Mucosa of gallbladder (tissue), 1 donor: Measurements from ENCODE around the gene AHNAK. TPM values are rescaled to one million over a fixed set of nuclear protein-coding genes. Genes with fewer than 3 reads are reported as not detected.
"Not testable (repeated sequence)": the region's sequence is repeated elsewhere in the genome, so short reads cannot be mapped to it uniquely, and the experiment has no call there.

ENCODE experiments used
- DNase-seq: peaks from one replicate; pipeline ENCODE4 v3.0.0-alpha.2; 2020; ENCODE audit warnings: low spot score
- total RNA-seq: library from RNA; stranded (reverse); gene quantifications from one replicate; pipeline ENCODE4 v1.2.1, GENCODE V29; 2021
- donor health status: DM: no; HTN: no; CAD: no.

Gene AHNAK
- total RNA-seq, 1 donor from 2014 or later = 549 TPM

GRCh38 chr11:62553839-62554361 lies 7.3 kb upstream of the AHNAK start:
- DNase-seq = no peak

DNA sequence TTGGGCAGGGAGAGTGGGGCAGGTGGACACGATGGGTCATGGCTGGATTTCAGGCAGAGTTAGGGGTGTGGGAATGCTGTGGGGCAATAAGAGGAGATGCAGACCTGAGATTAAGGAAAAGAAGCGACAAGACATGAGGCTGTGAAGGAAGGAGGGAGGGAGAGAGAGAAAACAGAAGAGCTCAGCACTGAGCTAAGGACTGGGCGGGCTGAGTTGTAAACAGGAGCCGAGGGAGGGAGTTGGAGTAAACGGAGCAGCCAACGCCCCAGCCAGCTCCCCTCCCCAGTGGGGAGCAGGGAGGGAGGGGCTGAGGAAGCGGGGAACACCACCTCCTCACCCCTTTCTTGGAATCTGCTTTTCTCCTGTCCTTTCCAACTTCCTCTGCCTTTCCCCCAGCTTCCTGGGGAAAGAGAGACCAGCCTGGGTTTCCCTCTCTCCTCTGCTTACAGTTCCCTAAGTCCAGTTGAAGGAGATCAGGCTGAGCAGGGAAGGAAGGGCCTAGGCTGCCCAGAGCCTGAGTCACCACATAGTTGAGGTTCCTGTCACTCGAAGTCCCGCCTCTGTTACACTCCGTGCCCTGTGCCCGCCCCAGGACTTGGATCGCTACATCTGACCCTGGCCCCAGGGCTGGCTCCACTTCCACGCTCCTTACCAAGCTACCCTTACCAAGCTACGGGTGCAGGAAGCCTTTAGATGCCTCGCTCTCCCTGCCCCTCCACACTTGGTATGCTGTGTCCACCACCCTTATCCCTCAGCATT lies 6.7 kb upstream of the AHNAK start:
- peak; percentile 88 for DNase-seq

DNA sequence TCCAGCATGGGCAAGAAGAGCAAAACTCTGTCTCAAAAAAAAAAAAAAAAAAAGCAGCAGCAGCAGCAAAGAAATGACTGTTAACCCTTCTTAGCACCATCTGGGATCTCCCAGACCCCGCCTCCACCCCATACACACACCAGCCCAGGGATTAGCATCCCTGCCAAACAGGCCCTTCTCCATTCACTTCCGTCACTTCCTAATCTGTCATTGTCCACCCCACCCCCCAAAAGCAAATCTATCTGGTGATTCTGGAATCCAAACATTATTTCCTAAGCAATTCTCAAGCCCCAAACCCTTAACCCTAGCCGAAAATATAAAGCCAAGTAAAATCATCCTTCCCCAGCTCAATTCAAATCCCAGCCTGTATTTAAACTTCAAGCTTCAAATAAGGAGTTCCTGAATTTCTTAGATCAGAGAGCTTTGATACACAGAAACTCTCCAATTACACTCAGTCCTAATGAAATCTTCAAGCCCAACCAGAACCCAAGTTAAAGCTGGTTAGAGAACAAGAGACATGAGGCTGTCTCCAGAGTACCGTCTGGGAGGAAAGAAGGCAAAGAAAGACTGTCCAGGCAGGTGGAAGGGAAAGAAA lies 6.0 kb upstream of the AHNAK start:
- DNase-seq = no peak

GRCh38 chr11:62550478-62550877 lies 3.9 kb upstream of the AHNAK start:
- DNase-seq = not testable (repeated sequence)

GRCh38 chr11:62548545-62549335 lies 2.1 kb upstream of the AHNAK start:
- peak; percentile 67 for DNase-seq

- no peak for DNase-seq
These were observed 1.2 kb upstream of the AHNAK start for GRCh38 chr11:62547691-62548281.

GRCh38 chr11:62546929-62547625 lies 471 bp upstream of the AHNAK start:
- no peak for DNase-seq

GRCh38 chr11:62545437-62546243 lies 966 bp downstream of the AHNAK start:
- DNase-seq = peak; percentile 90

GRCh38 chr11:62544581-62545436 lies 1.8 kb downstream of the AHNAK start:
- DNase-seq = no peak

GRCh38 chr11:62543680-62544444 lies 2.7 kb downstream of the AHNAK start:
- DNase-seq = no peak

DNA sequence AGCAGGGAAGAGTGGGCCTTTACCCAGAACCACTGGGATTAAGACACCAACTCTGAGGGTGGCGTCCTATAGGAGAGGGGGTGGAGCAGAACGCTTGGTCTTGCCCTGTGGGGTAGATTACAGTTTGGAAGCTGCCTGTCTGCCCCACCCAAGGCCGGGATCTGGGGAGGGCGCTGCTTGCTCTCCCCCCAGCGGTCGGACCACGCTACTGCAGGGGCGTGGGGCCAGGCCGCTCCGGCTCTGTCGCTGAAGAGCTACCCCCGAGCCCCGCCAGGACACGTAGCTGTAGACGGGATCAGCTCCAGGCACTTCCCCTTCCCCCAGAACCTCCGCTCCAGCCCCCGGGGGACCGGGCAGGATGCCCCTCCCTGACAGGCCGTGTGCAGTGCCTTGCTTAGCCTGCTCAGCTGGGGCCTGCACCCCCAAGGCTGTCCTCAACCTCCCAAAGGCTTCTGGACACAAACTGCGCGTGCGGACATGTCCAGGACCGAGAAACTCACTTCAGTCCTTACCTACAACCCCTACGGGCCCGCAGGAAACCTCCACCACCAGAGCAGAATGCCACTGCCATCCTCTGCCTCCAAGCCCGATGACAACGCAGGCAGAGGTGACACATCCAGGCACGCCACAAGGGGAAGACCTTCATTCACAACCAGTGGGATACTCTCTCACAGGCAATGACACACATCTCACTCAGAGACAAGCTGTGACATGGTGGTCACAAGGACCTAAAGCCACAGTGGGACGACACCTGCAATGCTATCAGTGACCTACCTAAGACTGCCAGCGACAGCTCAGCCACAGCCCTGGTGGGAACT lies 3.6 kb downstream of the AHNAK start:
- DNase-seq = peak; percentile 71

DNA sequence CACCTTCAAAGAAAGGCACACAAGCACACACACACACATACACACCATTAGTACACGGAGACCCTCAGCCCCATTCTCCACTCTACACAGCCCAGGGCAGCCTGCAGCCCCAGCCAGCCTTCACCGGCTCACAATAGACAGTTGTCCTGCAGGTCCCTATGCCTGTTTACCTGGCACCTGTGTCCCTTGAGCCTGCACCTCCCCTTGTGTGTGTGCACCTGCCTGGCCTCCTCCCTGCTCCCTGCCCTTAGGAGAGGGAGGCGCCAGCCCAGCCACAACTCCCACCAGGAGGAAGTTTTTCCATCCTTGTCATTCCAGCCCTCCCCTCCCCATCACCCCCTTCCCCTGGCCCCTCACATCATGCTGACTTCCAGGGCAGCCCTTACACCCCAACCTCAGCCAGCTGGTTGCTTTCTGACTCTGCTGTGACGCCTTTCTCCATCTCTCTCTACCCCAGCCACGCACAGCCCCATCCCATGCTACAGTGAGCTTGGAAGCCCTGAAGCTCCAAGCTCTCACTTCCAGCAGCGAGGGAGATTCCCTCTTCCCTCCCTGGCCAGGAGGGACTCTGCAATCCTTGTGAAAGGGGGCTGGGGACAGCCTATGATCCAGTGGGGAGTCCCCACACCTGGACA lies 4.4 kb downstream of the AHNAK start:
- peak; percentile 39 for DNase-seq

DNA sequence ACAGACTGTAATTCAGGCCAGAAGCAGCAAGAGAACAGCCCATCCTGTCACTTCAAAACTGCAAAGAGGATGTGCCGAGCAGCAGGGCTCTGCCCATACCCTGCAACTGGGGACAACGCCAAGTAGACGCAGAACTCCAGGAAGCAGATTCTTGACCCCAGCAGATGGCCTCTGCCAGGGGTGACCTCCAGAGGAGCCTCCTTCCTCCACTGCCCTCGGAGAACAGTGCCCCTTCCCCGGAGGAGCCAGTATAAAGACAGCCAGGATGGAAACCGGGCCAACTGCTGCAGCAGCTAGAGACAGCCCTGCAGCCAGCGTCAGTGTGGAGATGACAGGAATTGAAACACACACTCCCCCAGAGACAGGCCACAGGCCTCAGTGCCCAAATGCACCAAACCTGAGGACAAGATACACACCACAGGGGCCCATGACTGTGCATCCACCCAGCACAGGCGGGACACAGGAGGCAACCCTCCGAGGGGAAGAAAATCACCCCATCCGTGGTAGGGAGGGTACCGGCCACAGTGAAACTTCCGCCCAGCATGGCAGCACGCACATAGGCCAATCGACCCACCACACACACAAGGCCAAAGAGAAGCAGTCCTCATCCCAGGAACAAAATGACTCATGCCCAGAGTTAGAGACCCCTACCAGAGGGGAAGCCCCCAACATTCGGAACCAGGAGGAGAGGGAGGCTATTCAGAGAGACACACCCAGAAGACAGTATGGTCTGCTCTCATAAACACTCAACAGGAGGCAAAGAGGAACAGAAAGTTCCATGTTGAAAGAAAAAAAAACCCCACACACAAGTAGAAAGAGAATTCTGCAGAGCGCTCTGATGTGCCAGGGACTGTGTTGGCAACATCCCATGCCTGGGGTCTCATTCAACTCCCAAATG lies 5.6 kb downstream of the AHNAK start:
- peak; percentile 49 for DNase-seq

- DNase-seq = peak; percentile 67
These were observed 7.2 kb downstream of the AHNAK start for GRCh38 chr11:62539238-62539925.

GRCh38 chr11:62538470-62539237 lies 8.0 kb downstream of the AHNAK start:
- DNase-seq = no peak
